Activated naive CD4-positive, alpha-beta T cell treated with anti-CD3 and anti-CD28 coated beads, Interleukin-2, amount 50 U/mL, for 16 hours (primary cell): ENCODE measurements around the gene SLC50A1.

ENCODE experiments used
- DNase-seq: peaks from one replicate; pipeline ENCODE4 v3.0.0-alpha.2; 2020

The SLC50A1 gene

DNA sequence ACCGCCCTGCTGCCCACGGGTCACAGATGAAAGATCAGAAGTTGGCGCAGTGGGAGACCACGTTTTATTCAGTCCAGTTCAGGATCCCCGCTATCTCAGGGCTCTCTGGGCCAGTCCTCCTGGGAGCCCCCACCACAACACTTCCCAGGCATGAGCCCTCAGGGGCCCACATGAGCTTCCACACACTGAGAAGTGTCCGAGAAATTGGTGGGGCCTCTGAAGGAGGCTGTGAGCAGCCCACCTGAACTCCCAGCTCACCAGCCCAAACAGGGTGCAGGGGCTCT, 50.1 kb downstream of the SLC50A1 start:
- DNase-seq: no peak

DNA sequence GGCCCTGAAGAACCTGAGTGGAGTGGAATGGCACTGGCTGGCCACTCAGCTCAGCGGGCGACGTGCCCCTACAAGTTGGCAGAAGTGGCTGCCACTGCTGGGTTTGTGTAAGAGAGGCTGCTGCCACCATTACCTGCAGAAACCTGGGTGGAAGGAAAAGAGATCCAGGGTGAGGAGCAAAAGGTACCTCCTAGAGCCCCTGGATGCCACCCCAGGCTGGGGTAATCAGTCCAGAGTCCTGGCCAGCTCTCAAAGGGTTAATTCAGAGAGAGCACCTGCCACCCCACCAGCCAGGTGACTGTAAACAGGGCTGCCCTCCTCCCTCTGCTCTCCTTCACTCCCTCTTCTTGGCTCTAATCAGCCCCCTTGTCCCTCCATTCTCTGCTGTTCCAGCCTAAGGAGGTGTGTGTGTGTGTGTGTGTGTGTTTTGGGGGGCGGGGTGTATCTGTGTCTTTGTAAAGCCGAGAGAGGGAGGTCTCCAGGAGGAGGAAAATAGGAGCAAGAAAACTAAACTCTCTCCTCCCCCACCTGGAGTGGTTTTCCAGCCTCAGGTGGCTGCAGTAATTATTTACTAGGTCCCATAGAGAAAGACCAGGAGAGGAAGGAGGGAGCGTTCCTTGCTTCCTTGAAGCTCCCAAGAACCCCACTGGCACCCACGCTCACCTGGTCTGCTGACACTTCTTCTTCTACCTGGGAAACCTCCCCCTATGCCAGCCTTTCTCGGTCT, 50.6 kb downstream of the SLC50A1 start:
- no peak for DNase-seq

DNA sequence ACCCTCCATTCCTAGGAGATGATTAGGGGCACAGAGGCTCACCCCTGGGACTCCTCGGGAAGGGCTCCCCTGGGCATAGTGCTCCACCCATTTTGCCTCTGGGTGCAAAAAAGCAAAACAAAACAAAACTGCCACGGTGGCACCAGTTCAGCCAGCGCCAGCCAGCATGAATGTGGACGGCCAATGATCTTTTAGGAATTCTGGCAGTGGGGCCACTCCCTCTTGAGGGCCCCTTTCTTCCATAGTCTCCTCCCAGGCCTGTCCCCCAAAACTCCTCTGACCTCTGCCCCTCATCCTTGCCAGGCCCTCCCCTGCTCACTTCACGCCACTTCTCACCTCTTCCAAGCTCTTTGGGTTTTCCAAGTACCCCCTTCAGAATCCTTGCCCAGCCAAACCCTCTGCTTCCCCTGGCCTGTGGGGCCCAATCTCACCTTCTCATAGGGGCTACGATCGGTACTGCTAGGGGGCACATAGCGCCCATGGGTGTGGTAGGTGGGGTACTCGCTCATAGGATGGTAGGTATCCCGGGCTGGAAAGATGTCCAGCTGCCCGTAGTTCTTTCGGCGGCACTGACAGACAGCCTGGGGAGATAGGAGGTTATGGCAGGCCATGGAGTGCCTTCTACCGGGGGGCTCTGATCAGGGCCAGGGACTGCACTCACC, 51.3 kb downstream of the SLC50A1 start:
- no peak for DNase-seq

DNA sequence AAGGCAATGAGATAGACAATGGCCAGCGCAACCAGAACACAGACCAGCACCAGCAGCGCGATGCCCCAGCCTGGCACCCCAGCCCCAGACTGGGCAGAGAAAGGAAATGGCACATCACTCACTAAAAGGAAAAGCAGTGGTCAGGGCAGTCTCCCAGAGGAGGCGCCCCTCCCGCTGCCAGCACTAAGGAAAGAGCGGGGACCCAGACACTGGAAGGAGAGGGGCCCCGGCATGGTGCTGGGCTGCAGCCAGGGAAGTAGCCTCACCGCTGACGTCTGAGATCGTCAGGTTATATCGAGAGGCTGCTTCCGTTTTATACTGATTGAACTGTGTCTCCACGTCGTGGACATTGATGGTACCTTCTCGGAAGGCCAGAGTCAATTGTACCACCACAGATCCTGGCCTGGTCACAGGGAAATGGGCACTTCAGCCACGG, 51.8 kb downstream of the SLC50A1 start:
- DNase-seq: no peak

DNA sequence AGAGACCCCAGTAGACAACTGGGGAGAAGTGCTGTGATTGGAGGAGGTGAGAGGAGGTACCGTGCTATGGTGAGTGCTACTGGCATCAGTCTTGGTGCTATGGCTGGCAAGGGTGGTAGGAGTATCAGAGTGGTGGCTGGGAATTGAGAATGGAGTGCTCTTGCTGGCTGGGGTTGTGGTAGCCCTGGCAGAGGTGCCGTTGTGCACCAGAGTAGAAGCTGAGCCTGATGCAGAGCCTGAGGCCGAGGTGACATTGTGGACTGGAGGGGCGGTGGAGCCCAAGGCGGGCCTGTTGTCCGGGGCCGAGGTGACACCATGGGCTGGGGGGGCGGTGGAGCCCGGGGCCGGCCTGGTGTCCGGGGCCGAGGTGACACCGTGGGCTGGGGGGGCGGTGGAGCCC, 52.6 kb downstream of the SLC50A1 start:
- no peak for DNase-seq
